ENCODE results near the gene STIM1. TPM values are rescaled to one million over a fixed set of nuclear protein-coding genes. Genes with fewer than 3 reads are reported as not detected.
A peak's percentile ranks its signal among the peaks of the same experiment; 100 is the strongest.

Gene STIM1
- total RNA-seq, 1 experiment from 2014 or later: 15.2 TPM

DNA sequence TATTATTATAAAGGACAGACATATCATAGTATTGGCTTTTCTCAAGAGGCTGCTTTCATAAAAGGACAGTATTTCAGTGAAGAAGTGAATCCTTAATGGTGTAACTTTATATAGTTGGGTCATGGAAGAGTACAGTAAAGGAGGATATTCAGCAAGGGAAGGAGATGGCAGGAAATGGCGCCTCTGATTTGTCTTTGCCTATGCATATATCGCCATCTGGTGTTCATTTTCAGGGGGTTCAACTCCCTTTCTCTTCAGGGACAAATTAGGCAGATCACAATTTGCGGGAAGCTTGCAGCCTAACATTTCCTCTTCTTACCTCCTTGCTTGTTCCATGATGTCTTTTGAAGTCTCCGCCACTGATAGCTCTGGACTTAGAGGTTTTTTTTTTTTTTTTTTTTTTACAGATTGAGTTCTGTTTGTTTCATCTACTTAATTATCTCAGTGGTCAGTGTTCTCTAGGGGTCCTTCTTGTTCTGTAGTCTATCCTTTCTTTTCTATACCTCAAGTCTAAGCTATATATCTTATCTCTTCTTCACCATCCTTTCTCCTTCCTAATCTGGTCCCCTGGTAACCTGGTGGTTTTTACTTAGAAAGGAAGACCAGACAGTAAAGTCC lies 217.3 kb downstream of the STIM1 start:
- no CpG with 5 or more reads among the region's 4 CpGs for WGBS (ENCODE audit: extremely low coverage, insufficient read length, low lambda C conversion rate)
- Histone ChIP-seq H3K56ac (ENCODE audit: insufficient read length, low read depth, low read length) (no peak overlapping the region), H3K23me2 (ENCODE audit: insufficient read length, low read depth, low read length, poor library complexity, severe bottlenecking) (no peaks in the 10 kb centered on the region), H3K4me1 (ENCODE audit: insufficient read depth, low read length) (no peaks in the 10 kb centered on the region), H3K79me1 (ENCODE audit: insufficient read depth, low read depth, low read length, poor library complexity, severe bottlenecking) (no peaks in the 10 kb centered on the region), H4K5ac (ENCODE audit: insufficient read length, low read depth, low read length) (no peak overlapping the region), H3K14ac (ENCODE audit: insufficient read depth, low read length) (no peak overlapping the region), H2BK5ac (ENCODE audit: insufficient read length, low read length) (no peak overlapping the region), H3K9me3 (ENCODE audit: control insufficient read depth, low read depth, low read length) (no peaks in the 10 kb centered on the region), H3T11ph (ENCODE audit: low read length) (no peak overlapping the region), H4K8ac (replicated peaks; ENCODE audit: insufficient read length, low read depth, low read length) (no peak overlapping the region), H3K27ac (ENCODE audit: insufficient read length, low read depth, low read length) (no peak overlapping the region), H4K20me1 (ENCODE audit: control insufficient read depth, insufficient read depth, insufficient read length) (no peaks in the 10 kb centered on the region), H3K4me2 (ENCODE audit: insufficient read depth, insufficient read length, low read length) (no peak overlapping the region), H2BK15ac (ENCODE audit: low read depth, low read length) (no peak overlapping the region), H3K18ac (ENCODE audit: insufficient read length, low read depth, low read length) (no peak overlapping the region), H2BK12ac (ENCODE audit: insufficient read length, low read depth, low read length) (no peak overlapping the region), H3K4ac (ENCODE audit: low read depth, low read length) (no peak overlapping the region), H3K27me3 (ENCODE audit: insufficient read depth, low read length) (no peaks in the 10 kb centered on the region), H2BK20ac (ENCODE audit: low read depth, low read length, poor library complexity, severe bottlenecking) (no peak overlapping the region), H3K23ac (ENCODE audit: insufficient read length, low read depth, low read length) (no peak overlapping the region), H3K9ac (ENCODE audit: extremely low read depth, insufficient read length, low read length) (no peak overlapping the region), H2AK5ac (ENCODE audit: insufficient read length, low read length) (no peak overlapping the region), H2AFZ (ENCODE audit: low read length) (no peak overlapping the region), H4K91ac (ENCODE audit: insufficient read length, low read depth, low read length) (no peak overlapping the region), H2BK120ac (ENCODE audit: low read depth, low read length, poor library complexity, severe bottlenecking) (no peak overlapping the region), H3K79me2 (ENCODE audit: insufficient read depth, low read length) (no peaks in the 10 kb centered on the region)
- DNase-seq: peak; percentile 50
- Mint-ChIP-seq H3K4me3 (no peak overlapping the region), H3K9me3 (no peaks in the 10 kb centered on the region), H3K27ac (no peak overlapping the region), H3K4me1 (peaks cover 4% of the 10 kb centered on the region in 2 experiments; a peak in 2 of 4 replicates), H3K27me3 (ENCODE audit: low read depth) (no peaks in the 10 kb centered on the region; the same call in 1 of the 2 replicates), H3K36me3 (ENCODE audit: insufficient read depth in 1 of 3, low read depth in 3 of 3) (no peaks in the 10 kb centered on the region)
- TF ChIP-seq, protein P1, sequence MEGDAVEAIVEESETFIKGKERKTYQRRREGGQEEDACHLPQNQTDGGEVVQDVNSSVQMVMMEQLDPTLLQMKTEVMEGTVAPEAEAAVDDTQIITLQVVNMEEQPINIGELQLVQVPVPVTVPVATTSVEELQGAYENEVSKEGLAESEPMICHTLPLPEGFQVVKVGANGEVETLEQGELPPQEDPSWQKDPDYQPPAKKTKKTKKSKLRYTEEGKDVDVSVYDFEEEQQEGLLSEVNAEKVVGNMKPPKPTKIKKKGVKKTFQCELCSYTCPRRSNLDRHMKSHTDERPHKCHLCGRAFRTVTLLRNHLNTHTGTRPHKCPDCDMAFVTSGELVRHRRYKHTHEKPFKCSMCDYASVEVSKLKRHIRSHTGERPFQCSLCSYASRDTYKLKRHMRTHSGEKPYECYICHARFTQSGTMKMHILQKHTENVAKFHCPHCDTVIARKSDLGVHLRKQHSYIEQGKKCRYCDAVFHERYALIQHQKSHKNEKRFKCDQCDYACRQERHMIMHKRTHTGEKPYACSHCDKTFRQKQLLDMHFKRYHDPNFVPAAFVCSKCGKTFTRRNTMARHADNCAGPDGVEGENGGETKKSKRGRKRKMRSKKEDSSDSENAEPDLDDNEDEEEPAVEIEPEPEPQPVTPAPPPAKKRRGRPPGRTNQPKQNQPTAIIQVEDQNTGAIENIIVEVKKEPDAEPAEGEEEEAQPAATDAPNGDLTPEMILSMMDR (conservative IDR thresholded peaks at IDR 0.05): peak; percentile 88

Measured in H9 (cell line).